Transverse colon (tissue), 3 donors: ENCODE results near the gene TMEM63B.

Experiments
- POLR2A ChIP-seq: fragments of 450-650 bp; IDR thresholded peaks from one replicate; pipeline ENCODE4 v1.6.1; 2016; ENCODE audit warnings: antibody characterized with exemption, mild to moderate bottlenecking, moderate library complexity
- POLR2AphosphoS5 ChIP-seq, 3 donors: sonication (generic); formaldehyde crosslinking; IDR thresholded peaks; one replicate each; pipeline ENCODE4 v1.6.1; 2016; ENCODE audit warnings: antibody characterized with exemption in 3 of 3

GRCh38 chr6:44166116-44166515 is 38.8 kb downstream of the TMEM63B start:
- no peak for TF ChIP-seq POLR2AphosphoS5 (IDR thresholded peaks at IDR 0.05)
- TF ChIP-seq POLR2A, result no peak
